NT2/D1 (cell line): ENCODE data around the gene SIM1.

ENCODE experiments used
- YY1 ChIP-seq: IDR thresholded peaks from 2 replicates; pipeline ENCODE4 v1.6.1; 2011; ENCODE audit not compliant: insufficient read length, insufficient read depth
- ZNF274 ChIP-seq: IDR thresholded peaks from 2 replicates; pipeline ENCODE4 v1.6.1; 2011; ENCODE audit warnings: mild to moderate bottlenecking, low read depth, low read length

DNA sequence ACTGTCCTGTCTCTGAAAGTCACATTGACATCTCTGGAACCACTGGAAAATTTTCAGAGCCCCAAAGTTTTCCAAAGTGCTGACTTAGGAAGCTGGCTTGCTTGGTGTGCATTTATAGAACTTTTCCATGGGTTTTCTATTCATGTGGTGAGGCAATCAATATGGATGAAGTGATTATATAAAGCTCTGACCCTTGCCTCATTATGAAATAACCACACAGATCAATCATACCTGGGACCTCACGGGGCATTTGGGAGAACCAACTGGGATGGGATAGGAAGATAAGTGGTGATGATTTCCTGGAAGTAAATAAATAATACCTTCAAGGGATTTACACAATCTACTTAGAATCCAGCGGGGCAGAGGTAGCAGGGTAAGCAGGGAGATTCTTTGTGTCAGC is 22.9 kb upstream of the SIM1 start:
- TF ChIP-seq YY1 = no peak
- TF ChIP-seq ZNF274 = no peak
